NCI-H2107 treated with DMSO at 0.1 percent for 48 hours (cell line): Measurements from ENCODE around the gene CA10.

Source experiments
- DNase-seq: peaks from one replicate; lab custom pipeline; 2025; ENCODE audit not compliant: unreplicated experiment; lab: John Stamatoyannopoulos, UW

The CA10 gene

GRCh38 chr17:51734976-51735375 is 423.5 kb downstream of the CA10 start:
- no peak for DNase-seq

GRCh38 chr17:51734462-51734861 is 424.1 kb downstream of the CA10 start:
- DNase-seq = no peak

- DNase-seq = no peak
Measured at GRCh38 chr17:51733166-51733565, 425.3 kb downstream of the CA10 start.

- DNase-seq = no peak
Measured at GRCh38 chr17:51731941-51732722, 426.4 kb downstream of the CA10 start.

- DNase-seq = no peak
Measured at GRCh38 chr17:51730303-51731050, 428.0 kb downstream of the CA10 start.

GRCh38 chr17:51725185-51725584 is 433.3 kb downstream of the CA10 start:
- no peak for DNase-seq

- no peak for DNase-seq
Measured at GRCh38 chr17:51724043-51724580, 434.4 kb downstream of the CA10 start.

- DNase-seq = no peak
Measured at GRCh38 chr17:51722994-51723393, 435.5 kb downstream of the CA10 start.

GRCh38 chr17:51721730-51722129 is 436.8 kb downstream of the CA10 start:
- DNase-seq = no peak

- DNase-seq = no peak
Measured at GRCh38 chr17:51720439-51720838, 438.1 kb downstream of the CA10 start.

- DNase-seq = no peak
Measured at GRCh38 chr17:51718983-51719382, 439.5 kb downstream of the CA10 start.

- DNase-seq = no peak
Measured at GRCh38 chr17:51711581-51711980, 446.9 kb downstream of the CA10 start.

GRCh38 chr17:51710634-51710979 is 447.9 kb downstream of the CA10 start:
- DNase-seq = no peak

- no peak for DNase-seq
Measured at GRCh38 chr17:51709694-51710633, 448.6 kb downstream of the CA10 start.

- DNase-seq = no peak
Measured at GRCh38 chr17:51707216-51707615, 451.3 kb downstream of the CA10 start.

GRCh38 chr17:51706093-51706492 is 452.4 kb downstream of the CA10 start:
- DNase-seq = no peak

- DNase-seq = no peak
Measured at GRCh38 chr17:51703361-51704341, 454.9 kb downstream of the CA10 start.

GRCh38 chr17:51702963-51703360 is 455.6 kb downstream of the CA10 start:
- DNase-seq = no peak

GRCh38 chr17:51701501-51701900 is 457.0 kb downstream of the CA10 start:
- DNase-seq = no peak
